Nephron (organoid): ENCODE data around the gene ZNF579.
A peak's percentile ranks its signal among the peaks of the same experiment; 100 is the strongest.

ENCODE experiments used
- H3K27ac Mint-ChIP-seq, 3 experiments: 2 replicates each; pipeline ENCODE4 v1.8.0; 2020; ENCODE audit warnings: mixed read lengths in 3 of 3, mild to moderate bottlenecking in 2 of 3, moderate library complexity in 1 of 3
- H3K27me3 Mint-ChIP-seq: 2 replicates; pipeline ENCODE4 v1.8.0; 2021; ENCODE audit warnings: low read depth, mild to moderate bottlenecking, moderate library complexity, mixed read lengths
- H3K36me3 Mint-ChIP-seq: 2 replicates; pipeline ENCODE4 v1.8.0; 2020; ENCODE audit warnings: low read depth, mixed read lengths
- H3K4me1 Mint-ChIP-seq: 2 replicates; pipeline ENCODE4 v1.8.0; 2020; ENCODE audit warnings: mixed read lengths
- H3K4me3 Mint-ChIP-seq, 3 experiments: 2 replicates each; pipeline ENCODE4 v1.8.0; 2020; ENCODE audit warnings: mild to moderate bottlenecking in 3 of 3, mixed read lengths in 3 of 3, moderate library complexity in 2 of 3
- H3K9me3 Mint-ChIP-seq: 2 replicates; pipeline ENCODE4 v1.8.0; 2020; ENCODE audit warnings: mixed read lengths
- TF ChIP-seq, protein P1 (sequence below), 3 experiments: fragments of 200-600 bp; sonication (generic); IDR thresholded peaks; one replicate each; pipeline ENCODE4 v1.5.0; 2021; ENCODE audit warnings: antibody characterized with exemption in 3 of 3; ENCODE audit not compliant: unreplicated experiment in 3 of 3

The ZNF579 gene

GRCh38 chr19:55538132-55538531, 42.5 kb downstream of the ZNF579 start:
- Mint-ChIP-seq H3K36me3 (no peaks in the 10 kb centered on the region), H3K9me3 (peaks cover 5% of the 10 kb centered on the region), H3K4me1 (peaks cover 13% of the 10 kb centered on the region), H3K4me3 (no peak overlapping the region), H3K27ac (peak overlapping the region in 1 of 3 experiments; percentile 70), H3K27me3 (no peaks in the 10 kb centered on the region)
- TF ChIP-seq, protein P1, sequence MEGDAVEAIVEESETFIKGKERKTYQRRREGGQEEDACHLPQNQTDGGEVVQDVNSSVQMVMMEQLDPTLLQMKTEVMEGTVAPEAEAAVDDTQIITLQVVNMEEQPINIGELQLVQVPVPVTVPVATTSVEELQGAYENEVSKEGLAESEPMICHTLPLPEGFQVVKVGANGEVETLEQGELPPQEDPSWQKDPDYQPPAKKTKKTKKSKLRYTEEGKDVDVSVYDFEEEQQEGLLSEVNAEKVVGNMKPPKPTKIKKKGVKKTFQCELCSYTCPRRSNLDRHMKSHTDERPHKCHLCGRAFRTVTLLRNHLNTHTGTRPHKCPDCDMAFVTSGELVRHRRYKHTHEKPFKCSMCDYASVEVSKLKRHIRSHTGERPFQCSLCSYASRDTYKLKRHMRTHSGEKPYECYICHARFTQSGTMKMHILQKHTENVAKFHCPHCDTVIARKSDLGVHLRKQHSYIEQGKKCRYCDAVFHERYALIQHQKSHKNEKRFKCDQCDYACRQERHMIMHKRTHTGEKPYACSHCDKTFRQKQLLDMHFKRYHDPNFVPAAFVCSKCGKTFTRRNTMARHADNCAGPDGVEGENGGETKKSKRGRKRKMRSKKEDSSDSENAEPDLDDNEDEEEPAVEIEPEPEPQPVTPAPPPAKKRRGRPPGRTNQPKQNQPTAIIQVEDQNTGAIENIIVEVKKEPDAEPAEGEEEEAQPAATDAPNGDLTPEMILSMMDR (IDR thresholded peaks at IDR 0.05; ENCODE audit: unreplicated experiment in 3 of 3), result no peak

GRCh38 chr19:55537741-55538111, 42.9 kb downstream of the ZNF579 start:
- TF ChIP-seq, protein P1 (IDR thresholded peaks at IDR 0.05; ENCODE audit: unreplicated experiment in 3 of 3), result no peak
- H3K27me3 Mint-ChIP-seq, result no peaks in the 10 kb centered on the region
- H3K36me3 Mint-ChIP-seq, result no peaks in the 10 kb centered on the region
- peak overlapping the region in 1 of 3 experiments; percentile 19 for H3K4me3 Mint-ChIP-seq
- peaks cover 5% of the 10 kb centered on the region for H3K9me3 Mint-ChIP-seq
- peaks cover 13% of the 10 kb centered on the region for H3K4me1 Mint-ChIP-seq
- peak overlapping the region in 2 of 3 experiments; percentile 70 to 72 for H3K27ac Mint-ChIP-seq

- Mint-ChIP-seq H3K36me3 (no peaks in the 10 kb centered on the region), H3K9me3 (peaks cover 5% of the 10 kb centered on the region), H3K4me1 (peaks cover 13% of the 10 kb centered on the region), H3K27ac (peak within 1 kb of the TSS in 2 of 3 experiments; percentile 70 to 72), H3K4me3 (peak within 1 kb of the TSS in 1 of 3 experiments; percentile 19), H3K27me3 (no peaks in the 10 kb centered on the region)
- TF ChIP-seq, protein P1 (IDR thresholded peaks at IDR 0.05; ENCODE audit: unreplicated experiment in 3 of 3), result peak in 2 of 3 experiments; percentile 18 to 37
These were observed 43.5 kb downstream of the ZNF579 start, which contains the start of gene SBK2 for GRCh38 chr19:55536951-55537740. SBK2 (minus strand) TSS chr19:55537133; CDS start chr19:55536294, 839 bp downstream.

DNA sequence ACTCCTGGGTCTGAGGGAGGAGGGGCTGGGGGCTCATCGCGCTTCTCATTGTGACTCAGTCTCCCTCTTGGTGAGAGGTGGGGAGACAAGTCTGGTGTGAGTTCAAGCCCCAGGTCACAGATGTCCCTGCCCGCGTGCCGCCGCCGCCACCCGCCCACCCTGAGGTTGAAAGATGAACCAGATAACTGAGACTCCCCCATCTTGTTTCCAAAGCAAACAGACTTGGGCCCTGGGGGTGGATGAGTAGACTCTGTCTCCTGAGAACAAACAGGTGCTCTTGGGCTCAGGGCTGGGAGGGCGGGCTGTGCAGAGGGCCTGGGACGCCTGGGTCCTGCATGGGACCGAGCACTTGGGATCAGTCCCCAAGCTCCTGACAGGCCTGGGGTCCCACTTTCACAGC, 44.3 kb downstream of the ZNF579 start:
- Mint-ChIP-seq H3K27ac (no peak overlapping the region), H3K9me3 (no peaks in the 10 kb centered on the region), H3K27me3 (no peaks in the 10 kb centered on the region), H3K36me3 (no peaks in the 10 kb centered on the region), H3K4me1 (peaks cover 7% of the 10 kb centered on the region), H3K4me3 (no peak overlapping the region)
- TF ChIP-seq, protein P1 (IDR thresholded peaks at IDR 0.05; ENCODE audit: unreplicated experiment in 3 of 3), result no peak

DNA sequence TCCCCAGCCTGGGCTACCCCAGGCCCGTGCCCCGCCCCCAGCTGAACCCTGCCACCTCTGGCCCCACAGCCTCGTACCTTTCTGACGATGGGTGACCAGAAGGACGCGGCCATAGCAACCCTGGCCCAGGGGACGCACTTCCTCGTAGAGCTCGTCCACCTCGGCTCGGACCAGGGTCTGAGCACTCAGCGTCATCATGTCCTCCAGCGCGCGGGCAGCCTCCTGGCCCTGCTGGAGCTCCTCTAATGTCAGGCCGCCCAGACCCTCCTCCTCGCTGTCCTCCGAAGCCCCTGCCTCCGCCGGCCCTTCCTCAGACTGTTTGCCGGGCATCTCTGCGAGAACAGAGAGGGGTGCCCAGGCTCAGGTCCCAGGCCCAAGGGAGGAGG, 44.7 kb downstream of the ZNF579 start:
- Mint-ChIP-seq H3K4me3 (no peak overlapping the region), H3K27ac (peak overlapping the region in 1 of 3 experiments; percentile 69), H3K9me3 (no peaks in the 10 kb centered on the region), H3K36me3 (no peaks in the 10 kb centered on the region), H3K27me3 (no peaks in the 10 kb centered on the region), H3K4me1 (peaks cover 7% of the 10 kb centered on the region)
- TF ChIP-seq, protein P1 (IDR thresholded peaks at IDR 0.05; ENCODE audit: unreplicated experiment in 3 of 3), result no peak
